SK-N-SH (cell line): ENCODE data around the gene ATP1A1. TPM values are rescaled to one million over a fixed set of nuclear protein-coding genes. Genes with fewer than 3 reads are reported as not detected.

ENCODE experiments used
- CTCF ChIA-PET: fragments of 300-600, 350-600 bp; formaldehyde crosslinking; extraction: SDS; loops from one replicate; lab custom pipeline; 2021; lab: Yijun Ruan, JAX
- POLR2A ChIA-PET: fragments of 350-600 bp; sonication (Branson Sonifier 250); formaldehyde crosslinking; extraction: SDS; loops from one replicate; lab custom pipeline; 2020; ENCODE audit warnings: antibody characterized with exemption, inconsistent platforms; lab: Yijun Ruan, JAX
- DNase-seq: peaks from one replicate; pipeline ENCODE4 v3.0.0; 2012
- H2AFZ ChIP-seq: fragments of 200-600 bp; sonication (generic); 2 replicates; pipeline ENCODE4 v1.8.1; 2016; ENCODE audit warnings: antibody characterized with exemption, mild to moderate bottlenecking, low read depth
- H3F3A ChIP-seq: fragments of 200-600 bp; sonication (generic); replicated peaks from 2 replicates; pipeline ENCODE3; 2016; ENCODE audit warnings: antibody characterized with exemption, mild to moderate bottlenecking; ENCODE audit not compliant: insufficient read depth
- H3K27ac ChIP-seq, 2 experiments: fragments of 200-500 bp in 1 of 2; fragments of 200-600 bp in 1 of 2; sonication (Bioruptor generic) in 1 of 2; sonication (generic), shearing (Covaris generic) in 1 of 2; 2 replicates each; pipeline versions ENCODE4 v1.5.1 to v1.6.1; 2014 to 2016; ENCODE audit warnings: low read depth in 2 of 2, inconsistent platforms in 1 of 2, low read length in 1 of 2, mild to moderate bottlenecking in 1 of 2, mixed read lengths in 1 of 2
- H3K27me3 ChIP-seq: fragments of 200-600 bp; sonication (generic), shearing (Covaris generic); 2 replicates; pipeline ENCODE4 v1.6.1; 2016; ENCODE audit warnings: mixed run types; ENCODE audit not compliant: insufficient read depth
- H3K36me3 ChIP-seq, 2 experiments: fragments of 200-500 bp in 1 of 2; fragments of 200-600 bp in 1 of 2; sonication (Bioruptor generic) in 1 of 2; sonication (generic) in 1 of 2; replicated peaks in 1 of 2; 2 replicates each; pipeline versions ENCODE3 to v1.5.1; 2014 to 2016; ENCODE audit warnings: low read length in 1 of 2, mild to moderate bottlenecking in 1 of 2; ENCODE audit not compliant: insufficient read depth in 2 of 2, control insufficient read depth in 1 of 2
- H3K4me1 ChIP-seq, 2 experiments: fragments of 200-500 bp in 1 of 2; fragments of 200-600 bp in 1 of 2; sonication (Bioruptor generic) in 1 of 2; sonication (generic), shearing (Covaris generic) in 1 of 2; 2 replicates each; pipeline versions ENCODE4 v1.5.1 to v1.6.1; 2014 to 2016; ENCODE audit warnings: low read depth in 1 of 2, low read length in 1 of 2, mixed run types in 1 of 2; ENCODE audit not compliant: insufficient read depth in 2 of 2, control insufficient read depth in 1 of 2
- H3K4me2 ChIP-seq: fragments of 200-600 bp; sonication (generic), shearing (Covaris generic); 2 replicates; pipeline ENCODE4 v1.6.1; 2017; ENCODE audit warnings: mixed run types
- H3K4me3 ChIP-seq, 2 experiments: fragments of 200-500 bp in 1 of 2; fragments of 200-600 bp in 1 of 2; sonication (Bioruptor generic) in 1 of 2; sonication (generic), shearing (Covaris generic) in 1 of 2; 2 replicates each; pipeline versions ENCODE4 v1.5.1 to v1.8.1; 2014 to 2016; ENCODE audit warnings: low read depth in 2 of 2, inconsistent platforms in 1 of 2, low read length in 1 of 2, mild to moderate bottlenecking in 1 of 2, mixed read lengths in 1 of 2, moderate library complexity in 1 of 2
- H3K79me2 ChIP-seq: fragments of 200-600 bp; sonication (generic); 2 replicates; pipeline ENCODE4 v1.8.1; 2017; ENCODE audit warnings: mild to moderate bottlenecking; ENCODE audit not compliant: insufficient read depth
- H3K9ac ChIP-seq: fragments of 200-600 bp; sonication (generic); 2 replicates; pipeline ENCODE4 v1.6.1; 2017; ENCODE audit warnings: mixed run types
- H3K9me2 ChIP-seq: fragments of 200-600 bp; sonication (generic); 2 replicates; pipeline ENCODE4 v1.6.1; 2017; ENCODE audit warnings: mixed run types
- H3K9me3 ChIP-seq: fragments of 200-600 bp; sonication (generic); 2 replicates; pipeline ENCODE4 v1.6.1; 2017; ENCODE audit warnings: mixed run types, mild to moderate bottlenecking, moderate library complexity
- H4K20me1 ChIP-seq: fragments of 200-600 bp; sonication (generic); 2 replicates; pipeline ENCODE4 v1.6.1; 2017; ENCODE audit warnings: mild to moderate bottlenecking, mixed run types; ENCODE audit not compliant: insufficient read depth
- ELF1 ChIP-seq: IDR thresholded peaks from 2 replicates; pipeline ENCODE4 v1.4.0; 2012
- EP300 ChIP-seq, 2 experiments: IDR thresholded peaks; 2 replicates each; pipeline versions ENCODE4 v1.4.0 to v1.6.1; 2012; ENCODE audit warnings: borderline replicate concordance in 1 of 2, low read depth in 1 of 2, low read length in 1 of 2
- EZH2phosphoT487 ChIP-seq: fragments of 200-600 bp; sonication (generic); IDR thresholded peaks from 2 replicates; pipeline ENCODE4 v1.6.1; 2017; ENCODE audit warnings: low read depth, mixed run types, mild to moderate bottlenecking, antibody characterized with exemption, moderate library complexity, borderline replicate concordance
- FOSL2 ChIP-seq: IDR thresholded peaks from 2 replicates; pipeline ENCODE4 v1.4.0; 2012; ENCODE audit warnings: low read depth, mild to moderate bottlenecking, moderate library complexity, borderline replicate concordance
- FOXM1 ChIP-seq: IDR thresholded peaks from 2 replicates; pipeline ENCODE4 v1.4.0; 2012; ENCODE audit warnings: low read depth, mild to moderate bottlenecking
- GABPA ChIP-seq: IDR thresholded peaks from 2 replicates; pipeline ENCODE4 v1.4.0; 2012; ENCODE audit warnings: low read depth, mild to moderate bottlenecking
- GATA2 ChIP-seq: sonication (generic); formaldehyde crosslinking; IDR thresholded peaks from 2 replicates; pipeline ENCODE4 v1.5.0; 2020; ENCODE audit warnings: mild to moderate bottlenecking, missing genetic modification reagents
- MEF2A ChIP-seq: IDR thresholded peaks from 2 replicates; pipeline ENCODE4 v1.4.0; 2012; ENCODE audit warnings: low read depth, borderline replicate concordance
- POLR2AphosphoS5 ChIP-seq: IDR thresholded peaks from 2 replicates; pipeline ENCODE4 v1.6.1; 2012; ENCODE audit warnings: low read depth, low read length
- RAD21 ChIP-seq: IDR thresholded peaks from 2 replicates; pipeline ENCODE4 v1.6.1; 2012; ENCODE audit warnings: mild to moderate bottlenecking, low read length
- SMC3 ChIP-seq: IDR thresholded peaks from 2 replicates; pipeline ENCODE4 v1.6.1; 2012; ENCODE audit warnings: low read depth, low read length, improper control_type of control experiment
- TCF12 ChIP-seq: IDR thresholded peaks from 2 replicates; pipeline ENCODE4 v1.4.0; 2012
- WGBS: methylation state at CpG from one replicate; pipeline ENCODE4 v1.1.6; 2017; ENCODE audit warnings: low lambda C conversion rate; 5-methylcytosine and 5-hydroxymethylcytosine counted together
- polyA plus RNA-seq, 3 experiments: library from polyadenylated mRNA; depleted of rRNA; stranded (reverse); fragments of >200 nt; gene quantifications; 2 replicates each; pipeline ENCODE4 v1.2.3, GENCODE V29; 2012
- TF ChIP-seq, protein P1 (sequence below): IDR thresholded peaks from 2 replicates; pipeline ENCODE4 v1.4.0; 2012; ENCODE audit warnings: low read depth
- TF ChIP-seq, protein P2 (sequence below): fragments of 150-350 bp; IDR thresholded peaks from 2 replicates; pipeline ENCODE4 v1.6.1; 2017; ENCODE audit warnings: antibody characterized with exemption, low read length, low read depth, borderline replicate concordance
- TF ChIP-seq, protein P3 (sequence below): fragments of 200-600 bp; sonication (generic); IDR thresholded peaks from 2 replicates; pipeline ENCODE4 v1.6.1; 2017; ENCODE audit warnings: antibody characterized with exemption, mild to moderate bottlenecking, moderate library complexity

The ATP1A1 gene
- polyA plus RNA-seq, 1 of the 3 experiments (the other 2 are of a cell fraction), result 233 TPM

DNA sequence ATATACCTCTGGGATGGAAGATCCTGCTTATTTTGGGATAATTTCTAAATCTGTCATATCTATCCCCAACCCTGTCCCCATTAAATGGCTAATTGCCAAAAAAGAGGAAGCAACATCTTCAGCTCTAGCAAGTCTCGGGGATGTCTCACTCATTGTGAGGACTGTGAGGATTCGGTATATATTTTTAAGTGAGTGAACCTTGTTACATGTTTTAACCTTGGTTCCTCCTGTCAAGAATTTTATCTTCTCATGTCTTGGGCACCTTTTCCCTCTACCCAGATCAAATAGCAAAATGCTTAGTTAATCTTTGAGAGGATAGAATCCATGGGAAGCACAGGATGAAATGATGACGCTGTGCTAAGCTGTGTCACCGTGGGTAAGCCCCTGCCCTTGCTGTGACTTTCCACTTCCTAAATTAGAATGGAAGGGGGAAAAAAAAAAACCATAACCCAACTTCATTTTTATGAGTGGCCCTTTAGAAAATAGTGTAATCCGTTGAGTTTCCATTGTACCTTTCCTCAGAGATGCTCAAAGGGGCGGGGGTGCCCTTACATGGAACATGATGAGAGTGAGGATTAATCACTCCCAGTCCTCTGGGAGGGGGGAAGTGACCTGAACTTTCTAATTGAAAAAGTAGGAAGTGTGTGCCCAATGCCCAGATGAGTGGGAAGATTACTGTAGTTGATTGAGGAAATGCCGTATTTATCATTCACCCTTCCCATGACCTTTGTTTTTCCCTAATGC lies 7.6 kb downstream of the ATP1A1 start:
- H3K27me3 ChIP-seq, result no peaks in the 10 kb centered on the region
- H2AFZ ChIP-seq, result no peak overlapping the region
- peaks cover 19% of the 10 kb centered on the region in 2 experiments for H3K36me3 ChIP-seq
- 95% methylated on average over 7 of the region's 7 CpGs for WGBS
- POLR2A ChIA-PET, result no interaction called here
- no peak overlapping the region for H3K27ac ChIP-seq
- peaks cover 32 to 60% of the 10 kb centered on the region in 2 experiments for H3K4me1 ChIP-seq
- H3K4me3 ChIP-seq, result no peak overlapping the region
- H3K9ac ChIP-seq, result no peak overlapping the region
- no peak for DNase-seq
- TF ChIP-seq, protein P1, sequence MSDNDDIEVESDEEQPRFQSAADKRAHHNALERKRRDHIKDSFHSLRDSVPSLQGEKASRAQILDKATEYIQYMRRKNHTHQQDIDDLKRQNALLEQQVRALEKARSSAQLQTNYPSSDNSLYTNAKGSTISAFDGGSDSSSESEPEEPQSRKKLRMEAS, result no peak
- TF ChIP-seq, all 33 proteins: peak for 0
- CTCF ChIA-PET, result interaction anchor here (1.3 to 2.1 kb wide), 4 partner anchors 17 to 242 kb away, joined by 3 to 10 read pairs (median 6); no protein-coding TSS in a partner anchor
- Histone ChIP-seq H3K9me3 (no peaks in the 10 kb centered on the region), H3K9me2 (no peaks in the 10 kb centered on the region), H3F3A (peaks cover 30% of the 10 kb centered on the region), H4K20me1 (peaks cover 36% of the 10 kb centered on the region), H3K79me2 (peaks cover 87% of the 10 kb centered on the region), H3K4me2 (no peak overlapping the region)

DNA sequence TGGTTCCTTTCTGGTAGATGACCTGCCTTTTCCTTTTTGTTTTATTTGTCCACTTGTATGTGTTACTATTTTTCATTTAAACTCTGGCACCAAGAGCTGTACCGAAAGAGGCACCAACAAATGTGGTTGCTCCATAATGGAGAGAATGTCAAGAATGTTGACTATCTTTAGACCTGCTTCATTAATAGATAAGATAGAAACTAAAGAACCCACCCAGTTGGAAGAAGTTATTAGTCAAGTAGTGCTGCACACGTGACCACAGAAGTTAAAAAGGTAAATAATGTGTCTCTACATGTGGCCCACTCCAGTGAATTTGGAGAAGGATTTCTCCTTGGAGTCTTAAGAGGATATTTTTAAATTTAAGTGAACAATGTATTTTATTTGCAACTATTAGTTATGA lies 9.3 kb downstream of the ATP1A1 start:
- TF ChIP-seq EZH2phosphoT487 (no peak), MEF2A (no peak), FOSL2 (no peak), TCF12 (no peak), POLR2AphosphoS5 (no peak), ELF1 (no peak), RAD21 (no peak), FOXM1 (no peak), GATA2 (no peak), GABPA (no peak), EP300 (IDR thresholded peaks at IDR 0.05; ENCODE audit: borderline replicate concordance in 1 of 2, low read depth in 1 of 2, low read length in 1 of 2) (no peak), SMC3 (no peak)
- TF ChIP-seq, protein P2, sequence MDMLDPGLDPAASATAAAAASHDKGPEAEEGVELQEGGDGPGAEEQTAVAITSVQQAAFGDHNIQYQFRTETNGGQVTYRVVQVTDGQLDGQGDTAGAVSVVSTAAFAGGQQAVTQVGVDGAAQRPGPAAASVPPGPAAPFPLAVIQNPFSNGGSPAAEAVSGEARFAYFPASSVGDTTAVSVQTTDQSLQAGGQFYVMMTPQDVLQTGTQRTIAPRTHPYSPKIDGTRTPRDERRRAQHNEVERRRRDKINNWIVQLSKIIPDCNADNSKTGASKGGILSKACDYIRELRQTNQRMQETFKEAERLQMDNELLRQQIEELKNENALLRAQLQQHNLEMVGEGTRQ, result no peak
- TF ChIP-seq, protein P3, sequence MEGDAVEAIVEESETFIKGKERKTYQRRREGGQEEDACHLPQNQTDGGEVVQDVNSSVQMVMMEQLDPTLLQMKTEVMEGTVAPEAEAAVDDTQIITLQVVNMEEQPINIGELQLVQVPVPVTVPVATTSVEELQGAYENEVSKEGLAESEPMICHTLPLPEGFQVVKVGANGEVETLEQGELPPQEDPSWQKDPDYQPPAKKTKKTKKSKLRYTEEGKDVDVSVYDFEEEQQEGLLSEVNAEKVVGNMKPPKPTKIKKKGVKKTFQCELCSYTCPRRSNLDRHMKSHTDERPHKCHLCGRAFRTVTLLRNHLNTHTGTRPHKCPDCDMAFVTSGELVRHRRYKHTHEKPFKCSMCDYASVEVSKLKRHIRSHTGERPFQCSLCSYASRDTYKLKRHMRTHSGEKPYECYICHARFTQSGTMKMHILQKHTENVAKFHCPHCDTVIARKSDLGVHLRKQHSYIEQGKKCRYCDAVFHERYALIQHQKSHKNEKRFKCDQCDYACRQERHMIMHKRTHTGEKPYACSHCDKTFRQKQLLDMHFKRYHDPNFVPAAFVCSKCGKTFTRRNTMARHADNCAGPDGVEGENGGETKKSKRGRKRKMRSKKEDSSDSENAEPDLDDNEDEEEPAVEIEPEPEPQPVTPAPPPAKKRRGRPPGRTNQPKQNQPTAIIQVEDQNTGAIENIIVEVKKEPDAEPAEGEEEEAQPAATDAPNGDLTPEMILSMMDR, result no peak
- DNase-seq, result no peak
- peaks cover 13% of the 10 kb centered on the region for H3F3A ChIP-seq
- no peak overlapping the region for H2AFZ ChIP-seq
- no peaks in the 10 kb centered on the region for H3K9me3 ChIP-seq
- H3K36me3 ChIP-seq, result peaks cover 31% of the 10 kb centered on the region in 2 experiments
- peaks cover 36% of the 10 kb centered on the region for H4K20me1 ChIP-seq
- H3K4me1 ChIP-seq, result peaks cover 15 to 45% of the 10 kb centered on the region in 2 experiments; a peak in 3 of 4 replicates
- ChIA-PET POLR2A (no interaction called here), CTCF (interaction anchor here (1.0 to 2.1 kb wide), 4 partner anchors 16 to 243 kb away, joined by 3 to 10 read pairs (median 6); no protein-coding TSS in a partner anchor)
- peaks cover 71% of the 10 kb centered on the region for H3K79me2 ChIP-seq
- 90% methylated on average over 2 of the region's 2 CpGs for WGBS
- H3K4me3 ChIP-seq, result no peak overlapping the region
- no peak overlapping the region for H3K27ac ChIP-seq
- no peaks in the 10 kb centered on the region for H3K9me2 ChIP-seq
- H3K4me2 ChIP-seq, result no peak overlapping the region
- no peak overlapping the region for H3K9ac ChIP-seq
- H3K27me3 ChIP-seq, result no peaks in the 10 kb centered on the region
